Measurements from ENCODE around the gene SNX8.
"Not testable (repeated sequence)": the region's sequence is repeated elsewhere in the genome, so short reads cannot be mapped to it uniquely, and the experiment has no call there.

SNX8 gene

DNA sequence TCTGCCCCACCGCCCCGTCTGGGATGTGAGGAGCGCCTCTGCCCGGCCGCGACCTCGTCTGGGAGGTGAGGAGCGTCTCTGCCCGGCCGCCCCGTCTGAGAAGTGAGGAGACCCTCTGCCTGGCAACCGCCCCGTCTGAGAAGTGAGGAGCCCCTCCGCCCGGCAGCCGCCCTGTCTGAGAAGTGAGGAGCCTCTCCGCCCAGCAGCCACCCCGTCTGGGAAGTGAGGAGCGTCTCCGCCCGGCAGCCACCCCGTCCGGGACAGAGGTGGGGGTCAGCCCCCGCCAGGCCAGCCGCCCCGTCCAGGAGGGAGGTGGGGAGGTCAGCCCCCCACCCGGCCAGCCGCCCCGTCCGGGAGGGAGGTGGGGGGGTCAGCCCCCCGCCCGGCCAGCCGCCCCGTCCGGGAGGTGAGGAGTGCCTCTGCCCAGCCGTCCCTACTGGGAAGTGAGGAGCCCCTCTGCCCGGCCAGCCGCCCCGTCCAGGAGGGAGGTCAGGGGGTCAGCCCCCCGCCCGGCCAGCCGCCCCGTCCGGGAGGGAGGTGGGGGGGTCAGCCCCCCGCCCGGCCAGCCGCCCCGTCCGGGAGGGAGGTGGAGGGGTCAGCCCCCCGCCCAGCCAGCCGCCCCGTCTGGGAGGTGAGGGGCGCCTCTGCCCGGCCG is 11.4 kb downstream of the SNX8 start:
- not testable (repeated sequence) for H3K4me1 ChIP-seq (ENCODE audit: control insufficient read depth, insufficient read depth, low read length); H3K9ac ChIP-seq (ENCODE audit: low read depth, low read length); H3K36me3 ChIP-seq (ENCODE audit: control insufficient read depth, insufficient read depth, low read length); H3K27me3 ChIP-seq (ENCODE audit: control insufficient read depth, insufficient read depth, low read length); H3K4me3 ChIP-seq (ENCODE audit: low read depth, low read length); H3K9me3 ChIP-seq (ENCODE audit: control insufficient read depth, insufficient read depth, low read length)

DNA sequence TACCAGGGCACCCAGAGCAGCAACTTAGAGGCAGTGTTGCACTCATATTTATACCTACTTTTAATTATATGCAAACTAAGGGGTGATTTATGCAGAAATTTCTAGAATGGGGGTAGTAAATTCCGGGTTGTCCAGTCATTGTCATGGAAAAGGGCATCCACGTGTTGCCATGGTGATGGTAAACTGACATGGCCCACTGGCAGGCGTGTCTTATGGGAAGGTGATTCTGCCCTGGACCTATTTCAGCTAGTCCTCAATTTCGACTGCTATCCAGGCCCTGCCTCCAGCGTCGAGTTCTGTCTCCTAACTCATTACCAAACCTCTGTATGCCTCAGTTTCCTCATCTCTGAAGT is 12.8 kb downstream of the SNX8 start:
- Histone ChIP-seq H3K27me3 (ENCODE audit: control insufficient read depth, insufficient read depth, low read length) (no peaks in the 10 kb centered on the region), H3K4me1 (ENCODE audit: control insufficient read depth, insufficient read depth, low read length) (peaks cover 10% of the 10 kb centered on the region), H3K9ac (ENCODE audit: low read depth, low read length) (no peak overlapping the region), H3K4me3 (ENCODE audit: low read depth, low read length) (no peak overlapping the region), H3K36me3 (ENCODE audit: control insufficient read depth, insufficient read depth, low read length) (no peaks in the 10 kb centered on the region), H3K9me3 (ENCODE audit: control insufficient read depth, insufficient read depth, low read length) (no peaks in the 10 kb centered on the region)

DNA sequence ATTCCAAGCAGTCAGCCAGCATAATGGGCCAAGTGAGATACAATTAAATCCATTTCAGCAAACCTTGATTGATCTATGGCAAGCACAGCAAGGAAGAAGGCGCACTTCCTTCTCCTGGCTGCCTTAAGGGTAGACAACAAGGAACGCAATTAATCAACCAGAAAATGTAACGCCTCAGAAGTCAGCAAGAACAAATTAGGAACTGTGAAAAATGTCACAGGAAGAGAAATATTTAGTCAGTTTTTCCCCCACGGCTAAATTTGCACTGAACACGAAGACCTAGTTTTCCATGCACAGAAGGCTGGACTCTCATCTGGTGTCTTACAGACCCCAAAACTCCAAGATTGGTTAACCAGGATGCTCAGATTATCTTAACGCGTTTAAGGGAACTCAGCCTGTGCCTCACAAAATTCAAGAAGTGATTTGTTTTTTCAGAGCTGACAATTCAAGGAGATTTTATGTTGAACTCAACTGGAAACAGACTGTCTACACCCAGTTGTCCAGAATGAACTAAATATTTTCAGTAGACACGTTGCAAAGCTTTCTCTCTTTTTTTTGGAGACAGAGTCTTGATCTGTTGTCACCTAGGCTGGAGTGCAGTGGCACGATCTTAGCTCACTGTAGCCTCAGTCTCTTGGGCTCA is 14.2 kb downstream of the SNX8 start:
- Histone ChIP-seq H3K27me3 (ENCODE audit: control insufficient read depth, insufficient read depth, low read length) (no peaks in the 10 kb centered on the region), H3K9me3 (ENCODE audit: control insufficient read depth, insufficient read depth, low read length) (no peaks in the 10 kb centered on the region), H3K4me1 (ENCODE audit: control insufficient read depth, insufficient read depth, low read length) (peaks cover 10% of the 10 kb centered on the region), H3K4me3 (ENCODE audit: low read depth, low read length) (no peak overlapping the region), H3K36me3 (ENCODE audit: control insufficient read depth, insufficient read depth, low read length) (no peaks in the 10 kb centered on the region), H3K9ac (ENCODE audit: low read depth, low read length) (peak overlapping the region; percentile 1)

DNA sequence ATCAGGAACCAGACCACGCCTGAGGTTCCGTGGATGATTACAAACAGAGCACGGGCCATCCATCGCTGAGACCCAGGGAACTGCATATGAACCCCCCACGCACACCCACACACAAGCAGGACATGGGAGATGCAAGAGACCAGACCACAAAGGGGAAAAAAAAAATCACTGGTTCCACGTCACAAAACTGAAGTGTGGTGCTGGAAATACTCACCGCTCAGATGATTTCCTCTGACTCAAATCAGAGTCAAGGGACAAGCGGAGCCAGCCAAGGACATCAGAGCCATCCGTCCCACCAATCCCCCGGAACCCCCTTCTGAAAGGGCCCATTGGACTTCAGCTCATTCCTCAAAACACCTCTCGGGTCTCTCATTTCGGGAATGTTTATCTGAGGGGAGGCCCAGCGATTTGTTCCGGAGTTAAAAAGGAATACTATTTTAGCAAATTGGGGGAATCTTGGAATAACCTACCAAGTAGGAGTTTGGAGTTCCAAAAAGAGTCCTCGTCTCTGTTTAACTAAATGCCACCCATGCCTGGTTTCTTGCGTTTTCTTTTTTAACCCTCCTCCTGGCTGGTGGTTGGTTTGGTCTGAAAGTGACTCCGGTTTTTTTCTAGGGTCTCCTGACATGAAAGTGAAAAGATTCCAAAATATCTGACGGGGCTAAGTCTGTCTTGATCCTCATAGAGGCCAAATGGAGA is 15.0 kb downstream of the SNX8 start:
- peaks cover 10% of the 10 kb centered on the region for H3K4me1 ChIP-seq (ENCODE audit: control insufficient read depth, insufficient read depth, low read length)
- no peaks in the 10 kb centered on the region for H3K36me3 ChIP-seq (ENCODE audit: control insufficient read depth, insufficient read depth, low read length)
- H3K9ac ChIP-seq (ENCODE audit: low read depth, low read length): no peak overlapping the region
- H3K4me3 ChIP-seq (ENCODE audit: low read depth, low read length): no peak overlapping the region
- H3K27me3 ChIP-seq (ENCODE audit: control insufficient read depth, insufficient read depth, low read length): no peaks in the 10 kb centered on the region
- H3K9me3 ChIP-seq (ENCODE audit: control insufficient read depth, insufficient read depth, low read length): no peaks in the 10 kb centered on the region

DNA sequence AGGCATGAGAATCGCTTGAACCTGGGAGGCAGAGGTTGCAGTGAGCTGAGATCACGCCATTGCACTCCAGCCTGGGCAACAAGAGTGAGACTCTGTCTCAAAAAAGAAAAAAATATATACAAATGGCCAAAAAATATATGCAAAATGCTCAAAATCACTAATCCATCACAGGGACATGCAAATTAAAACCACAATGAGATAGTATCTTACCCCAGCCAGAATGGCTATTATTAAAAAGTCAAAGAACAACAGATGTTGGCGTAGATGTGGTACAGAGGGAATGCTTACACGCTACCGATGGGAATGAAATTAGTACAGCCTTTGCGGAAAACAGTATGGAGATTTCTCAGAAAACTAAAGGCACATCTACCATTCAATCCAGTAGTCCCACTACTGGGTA is 17.4 kb downstream of the SNX8 start:
- no peaks in the 10 kb centered on the region for H3K9me3 ChIP-seq (ENCODE audit: control insufficient read depth, insufficient read depth, low read length)
- H3K36me3 ChIP-seq (ENCODE audit: control insufficient read depth, insufficient read depth, low read length): no peaks in the 10 kb centered on the region
- H3K27me3 ChIP-seq (ENCODE audit: control insufficient read depth, insufficient read depth, low read length): no peaks in the 10 kb centered on the region
- no peak overlapping the region for H3K9ac ChIP-seq (ENCODE audit: low read depth, low read length)
- no peak overlapping the region for H3K4me3 ChIP-seq (ENCODE audit: low read depth, low read length)
- H3K4me1 ChIP-seq (ENCODE audit: control insufficient read depth, insufficient read depth, low read length): peaks cover 10% of the 10 kb centered on the region

DNA sequence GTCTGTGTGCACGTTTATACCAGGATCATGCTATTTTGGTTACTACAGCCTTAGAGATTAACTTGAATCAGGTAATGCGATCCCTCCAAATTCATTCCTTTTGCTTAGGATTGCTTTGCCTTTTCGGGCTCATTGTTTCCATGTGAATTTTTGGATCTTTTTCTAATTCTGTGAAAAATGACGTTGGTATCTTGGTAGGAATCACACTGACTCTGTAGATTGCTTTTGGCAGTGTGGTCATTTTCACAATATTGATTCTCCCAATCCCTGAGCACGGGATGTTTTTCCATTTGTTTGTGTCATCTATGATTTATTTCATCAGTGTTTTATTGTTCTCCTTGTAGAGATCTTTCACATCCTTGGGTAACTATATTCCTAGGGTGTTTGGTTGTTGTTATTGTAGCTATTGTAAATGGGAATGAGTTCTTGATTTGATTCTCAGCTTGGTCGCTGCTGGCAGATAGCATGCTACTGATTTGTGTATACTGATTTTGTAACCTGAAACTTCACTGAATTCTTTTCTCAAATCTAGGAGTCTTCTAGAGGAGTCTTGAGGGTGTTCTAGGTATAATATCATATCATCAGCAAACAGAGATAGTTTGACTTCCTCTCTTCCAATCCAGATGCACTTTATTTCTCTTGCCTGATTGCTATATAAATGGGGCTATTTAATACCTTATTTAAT is 18.2 kb downstream of the SNX8 start:
- no peaks in the 10 kb centered on the region for H3K36me3 ChIP-seq (ENCODE audit: control insufficient read depth, insufficient read depth, low read length)
- no peak overlapping the region for H3K9ac ChIP-seq (ENCODE audit: low read depth, low read length)
- no peaks in the 10 kb centered on the region for H3K9me3 ChIP-seq (ENCODE audit: control insufficient read depth, insufficient read depth, low read length)
- peaks cover 3% of the 10 kb centered on the region for H3K4me1 ChIP-seq (ENCODE audit: control insufficient read depth, insufficient read depth, low read length)
- H3K27me3 ChIP-seq (ENCODE audit: control insufficient read depth, insufficient read depth, low read length): no peaks in the 10 kb centered on the region
- no peak overlapping the region for H3K4me3 ChIP-seq (ENCODE audit: low read depth, low read length)

DNA sequence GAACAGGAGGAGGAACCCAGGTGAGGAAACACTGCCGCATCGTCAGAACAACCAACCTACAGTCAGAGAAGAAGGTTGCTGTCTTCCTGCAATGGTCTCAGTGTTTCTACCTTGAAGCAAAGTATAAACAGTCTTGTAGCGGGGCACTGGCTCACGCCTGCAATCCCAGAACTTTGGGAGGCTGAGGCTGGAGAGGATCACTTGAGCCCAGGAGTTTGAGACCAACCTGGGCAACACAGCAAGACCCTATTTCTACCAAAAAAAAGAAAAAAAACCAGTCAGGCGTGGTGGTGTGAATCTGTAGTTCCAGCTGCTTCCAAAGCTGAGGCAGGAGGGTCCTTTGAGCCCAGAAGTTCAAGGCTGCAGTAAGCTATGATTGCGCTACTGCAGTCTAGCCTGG is 23.4 kb downstream of the SNX8 start:
- H3K4me1 ChIP-seq (ENCODE audit: control insufficient read depth, insufficient read depth, low read length): no peaks in the 10 kb centered on the region
- H3K4me3 ChIP-seq (ENCODE audit: low read depth, low read length): no peak overlapping the region
- no peaks in the 10 kb centered on the region for H3K36me3 ChIP-seq (ENCODE audit: control insufficient read depth, insufficient read depth, low read length)
- no peak overlapping the region for H3K9ac ChIP-seq (ENCODE audit: low read depth, low read length)
- H3K9me3 ChIP-seq (ENCODE audit: control insufficient read depth, insufficient read depth, low read length): no peaks in the 10 kb centered on the region
- no peaks in the 10 kb centered on the region for H3K27me3 ChIP-seq (ENCODE audit: control insufficient read depth, insufficient read depth, low read length)

DNA sequence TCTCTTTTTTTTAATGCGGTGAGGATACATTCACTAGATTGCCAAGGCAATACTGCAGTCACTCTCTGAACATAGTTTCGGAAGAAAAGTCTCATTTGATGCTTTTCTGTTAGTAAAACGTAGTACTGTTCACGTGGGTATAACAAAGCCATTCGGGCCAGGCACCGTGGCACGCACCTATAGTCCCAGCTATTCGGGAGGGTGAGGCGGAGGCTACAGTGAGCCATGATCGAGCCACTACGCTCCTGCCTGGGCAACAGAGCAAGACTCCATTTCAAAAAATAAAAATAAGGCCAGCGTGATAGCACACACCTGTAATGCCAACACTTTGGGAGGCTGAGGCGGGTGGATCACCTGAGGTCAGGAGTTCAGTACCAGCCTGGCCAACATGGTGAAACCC is 24.6 kb downstream of the SNX8 start:
- Histone ChIP-seq H3K27me3 (ENCODE audit: control insufficient read depth, insufficient read depth, low read length) (no peaks in the 10 kb centered on the region), H3K9me3 (ENCODE audit: control insufficient read depth, insufficient read depth, low read length) (no peaks in the 10 kb centered on the region), H3K9ac (ENCODE audit: low read depth, low read length) (no peak overlapping the region), H3K4me1 (ENCODE audit: control insufficient read depth, insufficient read depth, low read length) (no peaks in the 10 kb centered on the region), H3K36me3 (ENCODE audit: control insufficient read depth, insufficient read depth, low read length) (no peaks in the 10 kb centered on the region), H3K4me3 (ENCODE audit: low read depth, low read length) (no peak overlapping the region)

DNA sequence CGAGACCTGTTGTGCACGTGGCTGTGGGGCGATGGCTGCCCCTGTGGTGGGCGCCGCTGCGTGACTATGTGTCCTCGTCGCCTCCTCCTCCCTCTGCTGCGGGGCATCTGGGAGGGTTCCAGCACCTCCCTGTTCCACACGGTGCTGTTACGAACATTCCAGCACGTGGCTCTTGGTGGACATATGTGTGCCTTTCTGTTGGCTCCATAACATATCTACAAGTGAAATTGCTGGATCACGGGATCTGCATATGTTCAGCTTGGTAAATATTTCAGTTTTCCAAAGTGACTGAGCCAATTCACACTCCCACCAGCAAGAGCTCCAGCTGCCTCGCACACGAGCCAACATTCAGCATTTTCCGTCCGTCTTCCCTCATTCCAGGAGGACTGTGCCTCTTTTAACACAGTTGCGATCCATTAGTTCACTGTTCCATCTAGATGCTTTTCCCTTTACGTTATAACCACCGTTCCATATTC is 25.1 kb downstream of the SNX8 start:
- H3K9me3 ChIP-seq (ENCODE audit: control insufficient read depth, insufficient read depth, low read length): no peaks in the 10 kb centered on the region
- no peak overlapping the region for H3K4me3 ChIP-seq (ENCODE audit: low read depth, low read length)
- H3K9ac ChIP-seq (ENCODE audit: low read depth, low read length): no peak overlapping the region
- H3K27me3 ChIP-seq (ENCODE audit: control insufficient read depth, insufficient read depth, low read length): no peaks in the 10 kb centered on the region
- no peaks in the 10 kb centered on the region for H3K4me1 ChIP-seq (ENCODE audit: control insufficient read depth, insufficient read depth, low read length)
- no peaks in the 10 kb centered on the region for H3K36me3 ChIP-seq (ENCODE audit: control insufficient read depth, insufficient read depth, low read length)

DNA sequence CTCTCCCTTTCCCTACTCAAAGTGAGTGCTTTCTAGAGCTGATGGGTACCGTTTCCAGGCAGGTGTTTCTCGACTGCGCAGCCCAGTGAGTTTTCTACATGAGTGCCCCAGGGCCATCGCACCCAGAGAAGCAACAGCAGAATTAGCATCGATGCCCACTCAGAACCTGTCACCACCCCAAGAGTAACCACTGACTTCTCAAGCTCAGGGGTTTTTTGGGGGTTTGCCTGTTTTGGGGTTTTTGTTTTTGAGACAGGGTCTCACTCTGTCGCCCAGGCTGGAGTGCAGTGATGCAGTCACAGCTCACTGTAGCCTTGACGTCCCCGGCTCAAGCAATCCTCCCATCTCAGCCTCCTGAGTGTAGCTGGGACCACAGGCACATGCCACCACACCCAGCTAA is 25.7 kb downstream of the SNX8 start:
- Histone ChIP-seq H3K4me1 (ENCODE audit: control insufficient read depth, insufficient read depth, low read length) (no peaks in the 10 kb centered on the region), H3K4me3 (ENCODE audit: low read depth, low read length) (no peak overlapping the region), H3K36me3 (ENCODE audit: control insufficient read depth, insufficient read depth, low read length) (no peaks in the 10 kb centered on the region), H3K9me3 (ENCODE audit: control insufficient read depth, insufficient read depth, low read length) (no peaks in the 10 kb centered on the region), H3K27me3 (ENCODE audit: control insufficient read depth, insufficient read depth, low read length) (no peaks in the 10 kb centered on the region), H3K9ac (ENCODE audit: low read depth, low read length) (no peak overlapping the region)

DNA sequence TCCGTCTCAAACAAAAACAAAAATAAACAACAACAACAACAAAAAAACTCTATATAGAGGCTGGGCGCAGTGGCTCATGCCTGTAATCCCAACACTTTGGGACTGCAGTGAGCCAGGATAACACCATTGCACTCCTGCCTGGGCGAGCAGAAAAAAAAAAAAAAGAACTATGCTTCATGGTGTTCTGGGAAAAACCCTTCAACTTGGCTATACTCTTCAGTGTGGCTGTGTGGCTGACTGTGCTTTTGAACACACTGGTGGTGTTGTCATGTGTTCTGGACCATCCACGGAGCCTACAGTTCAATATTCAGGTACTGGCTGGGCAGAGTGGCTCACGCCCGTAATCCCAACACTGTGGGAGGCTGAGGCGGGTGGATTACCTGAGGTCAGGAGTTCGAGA is 26.5 kb downstream of the SNX8 start:
- Histone ChIP-seq H3K4me1 (ENCODE audit: control insufficient read depth, insufficient read depth, low read length) (no peaks in the 10 kb centered on the region), H3K9ac (ENCODE audit: low read depth, low read length) (no peak overlapping the region), H3K36me3 (ENCODE audit: control insufficient read depth, insufficient read depth, low read length) (no peaks in the 10 kb centered on the region), H3K27me3 (ENCODE audit: control insufficient read depth, insufficient read depth, low read length) (no peaks in the 10 kb centered on the region), H3K4me3 (ENCODE audit: low read depth, low read length) (no peak overlapping the region), H3K9me3 (ENCODE audit: control insufficient read depth, insufficient read depth, low read length) (no peaks in the 10 kb centered on the region)
